ENCODE measurements around the gene CPT1C. TPM values are rescaled to one million over a fixed set of nuclear protein-coding genes. Genes with fewer than 3 reads are reported as not detected.

The CPT1C gene
- total RNA-seq, 1 donor from 2014 or later, result 133 TPM

- H3K27me3 Mint-ChIP-seq (ENCODE audit: unreplicated experiment), result peaks cover 5% of the 10 kb centered on the region
- peaks cover 3% of the 10 kb centered on the region for H3K9me3 Mint-ChIP-seq (ENCODE audit: unreplicated experiment)
- no peak for DNase-seq
- no peak for TF ChIP-seq CTCF (IDR thresholded peaks at IDR 0.05; ENCODE audit: partially characterized antibody, unreplicated experiment)
- H3K4me1 Mint-ChIP-seq (ENCODE audit: low read depth, unreplicated experiment), result no peaks in the 10 kb centered on the region
- H3K36me3 Mint-ChIP-seq (ENCODE audit: unreplicated experiment), result no peaks in the 10 kb centered on the region
- no peak overlapping the region for H3K4me3 Mint-ChIP-seq (ENCODE audit: unreplicated experiment)
- no peak overlapping the region for H3K27ac Mint-ChIP-seq (ENCODE audit: unreplicated experiment)
Measured at GRCh38 chr19:49741210-49741844, 50.4 kb downstream of the CPT1C start.

GRCh38 chr19:49744946-49745381, 54.0 kb downstream of the CPT1C start:
- no peak for DNase-seq

GRCh38 chr19:49746206-49746958, 55.5 kb downstream of the CPT1C start:
- TF ChIP-seq CTCF (IDR thresholded peaks at IDR 0.05; ENCODE audit: partially characterized antibody, unreplicated experiment), result no peak
- peak; percentile 25 for DNase-seq
- Mint-ChIP-seq H3K4me3 (ENCODE audit: unreplicated experiment) (no peak overlapping the region), H3K27ac (ENCODE audit: unreplicated experiment) (no peak overlapping the region), H3K36me3 (ENCODE audit: unreplicated experiment) (no peaks in the 10 kb centered on the region), H3K27me3 (ENCODE audit: unreplicated experiment) (peaks cover 10% of the 10 kb centered on the region), H3K4me1 (ENCODE audit: low read depth, unreplicated experiment) (no peaks in the 10 kb centered on the region), H3K9me3 (ENCODE audit: unreplicated experiment) (peaks cover 5% of the 10 kb centered on the region)

More at GRCh38 chr19:49744946-49745381, 54.0 kb downstream of the CPT1C start:
- no peaks in the 10 kb centered on the region for H3K36me3 Mint-ChIP-seq (ENCODE audit: unreplicated experiment)
- H3K4me3 Mint-ChIP-seq (ENCODE audit: unreplicated experiment), result no peak overlapping the region
- no peak for TF ChIP-seq CTCF (IDR thresholded peaks at IDR 0.05; ENCODE audit: partially characterized antibody, unreplicated experiment)
- H3K4me1 Mint-ChIP-seq (ENCODE audit: low read depth, unreplicated experiment), result no peaks in the 10 kb centered on the region
- no peak overlapping the region for H3K27ac Mint-ChIP-seq (ENCODE audit: unreplicated experiment)
- H3K27me3 Mint-ChIP-seq (ENCODE audit: unreplicated experiment), result peaks cover 10% of the 10 kb centered on the region
- H3K9me3 Mint-ChIP-seq (ENCODE audit: unreplicated experiment), result peaks cover 5% of the 10 kb centered on the region

GRCh38 chr19:49749055-49749716, 58.3 kb downstream of the CPT1C start:
- no peak for TF ChIP-seq CTCF (IDR thresholded peaks at IDR 0.05; ENCODE audit: partially characterized antibody, unreplicated experiment)
- no peak overlapping the region for H3K27ac Mint-ChIP-seq (ENCODE audit: unreplicated experiment)
- no peak for DNase-seq

More at GRCh38 chr19:49749055-49749716, 58.3 kb downstream of the CPT1C start:
- Mint-ChIP-seq H3K4me1 (ENCODE audit: low read depth, unreplicated experiment) (no peaks in the 10 kb centered on the region), H3K9me3 (ENCODE audit: unreplicated experiment) (peaks cover 5% of the 10 kb centered on the region), H3K36me3 (ENCODE audit: unreplicated experiment) (no peaks in the 10 kb centered on the region), H3K27me3 (ENCODE audit: unreplicated experiment) (peaks cover 5% of the 10 kb centered on the region), H3K4me3 (ENCODE audit: unreplicated experiment) (no peak overlapping the region)

All from glutamatergic neuron (in vitro differentiated cells).